HTR-8/SVneo (cell line): ENCODE data around the gene CRMP1.
A peak's percentile ranks its signal among the peaks of the same experiment; 100 is the strongest.

Source experiments
- DNase-seq: peaks from one replicate; pipeline ENCODE4 v3.0.0; 2011; ENCODE audit warnings: low spot score, mixed read lengths; ENCODE audit not compliant: insufficient read length
- FAIRE-seq: peaks from 2 replicates; lab custom pipeline; 2011; peaks lifted over from hg19 to GRCh38; lab: Jason Lieb, UNC

CRMP1 gene

DNA sequence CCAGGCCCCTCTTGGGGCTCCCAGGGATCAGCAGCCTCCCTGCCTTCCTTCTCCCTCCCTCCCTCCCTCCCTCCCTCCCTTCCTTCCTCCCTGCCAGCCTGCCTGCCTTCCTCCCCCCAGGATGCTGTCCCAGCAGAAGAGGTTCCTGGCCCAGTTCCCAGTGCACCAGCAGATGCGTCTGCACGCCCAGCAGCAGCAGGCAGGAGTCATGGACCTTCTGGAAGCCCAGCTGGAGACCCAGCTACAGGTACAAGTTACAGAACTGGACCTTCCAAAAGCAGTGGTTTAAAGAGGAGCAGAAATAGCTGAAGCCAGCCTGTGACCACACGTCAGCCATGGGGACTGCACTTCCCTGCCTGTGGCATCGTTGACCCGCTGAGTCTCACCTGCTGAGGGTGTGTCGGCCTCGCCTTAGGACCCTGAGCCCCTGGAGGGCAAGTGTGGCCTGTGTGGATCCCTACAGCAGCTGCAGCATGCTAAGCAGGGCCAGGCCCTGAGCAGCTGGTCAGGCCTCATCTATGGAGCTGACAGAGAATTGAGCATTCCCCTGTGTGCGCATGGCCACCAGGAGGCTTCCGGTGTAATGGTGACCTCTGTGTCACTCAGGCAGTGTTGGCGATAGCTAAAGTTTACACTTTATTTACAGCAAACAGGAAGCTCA, 84.7 kb downstream of the CRMP1 start:
- no peak for DNase-seq
- no peak for FAIRE-seq

DNA sequence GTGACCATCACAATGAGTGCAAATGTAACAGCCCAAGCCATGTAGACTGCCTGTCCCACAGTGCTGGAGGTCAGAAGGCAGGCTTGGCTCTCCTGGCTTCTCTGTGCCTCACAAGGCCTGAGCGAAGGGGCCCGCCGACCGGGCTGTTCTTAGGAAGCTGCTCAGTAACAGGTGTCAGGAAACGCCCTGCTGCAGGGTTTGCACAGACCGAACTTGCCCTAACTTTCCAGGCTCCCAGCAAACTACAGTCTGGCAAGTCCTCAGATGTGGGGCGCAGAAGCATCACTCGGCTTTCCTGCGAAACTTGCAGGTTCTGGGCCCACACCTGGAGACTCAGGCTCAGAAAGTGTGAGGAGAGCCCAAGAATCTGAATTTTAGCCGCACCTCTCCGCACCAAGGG, 87.6 kb downstream of the CRMP1 start:
- DNase-seq (no peak), FAIRE-seq (no peak)

DNA sequence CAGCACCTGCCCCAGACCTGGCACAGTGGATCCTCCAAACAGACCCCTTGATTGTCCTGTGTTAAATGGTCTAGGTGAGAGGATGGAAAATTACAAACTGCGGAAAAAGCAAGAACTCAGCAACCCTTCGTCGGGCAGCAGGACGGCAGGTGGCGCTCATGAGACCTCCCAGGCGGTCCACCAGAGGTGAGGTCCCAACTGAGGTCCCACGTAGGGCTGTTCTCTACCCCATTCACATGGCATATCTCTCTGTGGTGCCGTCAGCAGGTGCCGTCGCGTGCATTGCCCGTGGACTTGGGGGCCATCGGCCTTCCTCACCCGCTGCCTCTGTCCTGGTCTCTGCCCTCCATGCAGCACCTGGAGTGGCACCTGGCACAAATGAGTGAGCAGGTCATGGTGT, 88.2 kb downstream of the CRMP1 start:
- DNase-seq (no peak), FAIRE-seq (no peak)

DNA sequence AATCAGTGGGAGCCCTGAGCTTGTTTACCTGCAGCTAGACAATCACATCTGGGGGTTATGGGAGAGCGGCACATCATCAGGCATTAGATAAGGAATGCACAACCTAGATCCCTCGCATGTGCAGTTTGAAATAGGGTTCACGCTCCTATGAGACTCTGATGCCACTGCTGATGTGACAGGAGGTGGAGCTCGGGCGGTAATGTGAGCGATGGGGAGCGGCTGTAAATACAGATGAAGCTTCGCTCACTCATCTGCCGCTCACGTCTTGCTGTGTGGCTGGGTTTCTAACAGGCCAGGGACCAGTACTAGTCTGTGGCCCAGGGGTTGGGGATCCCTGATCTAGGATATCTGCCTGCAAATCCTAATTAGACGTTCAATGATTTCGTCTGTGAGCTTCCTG, 90.3 kb downstream of the CRMP1 start:
- no peak for DNase-seq
- FAIRE-seq: no peak

DNA sequence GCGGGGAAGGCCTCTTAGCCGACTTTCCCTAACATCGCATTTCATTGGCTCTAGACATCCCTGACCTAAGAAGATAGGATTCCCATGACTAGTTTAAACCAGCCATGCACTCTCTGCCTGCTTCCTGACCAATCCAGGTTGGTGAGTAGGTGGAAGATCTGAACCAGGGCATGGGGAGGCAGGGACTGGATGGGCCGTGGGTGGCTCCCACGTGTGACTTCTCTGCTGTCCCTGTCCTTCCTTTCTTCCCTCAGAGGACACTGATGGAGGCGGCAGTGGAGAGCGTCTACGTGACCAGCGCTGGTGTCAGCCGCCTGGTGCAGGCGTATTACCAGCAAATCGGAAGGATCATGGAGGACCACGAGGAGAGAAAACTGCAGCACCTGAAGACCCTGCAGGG, 91.2 kb downstream of the CRMP1 start:
- no peak for FAIRE-seq
- DNase-seq: no peak

DNA sequence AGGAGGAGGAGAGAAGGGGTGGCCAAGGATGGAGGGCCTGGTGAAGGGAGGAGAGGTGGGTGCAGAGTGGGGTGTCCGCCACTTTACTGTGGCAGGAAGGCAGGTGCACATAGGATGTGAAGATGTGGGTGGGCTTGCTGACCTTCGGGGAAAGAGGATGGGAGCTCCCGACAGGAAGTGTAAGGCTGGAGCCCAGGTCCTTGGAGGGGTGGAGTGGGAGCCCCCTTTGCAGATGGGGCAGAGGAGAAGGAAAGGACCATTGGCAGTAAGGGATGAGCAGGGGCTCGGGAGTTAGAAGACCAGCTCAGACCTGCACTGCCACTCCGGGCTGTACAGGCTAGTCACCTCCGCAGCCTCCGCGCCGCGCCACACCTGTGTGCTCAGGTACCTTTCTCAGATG, 92.4 kb downstream of the CRMP1 start:
- FAIRE-seq: no peak
- no peak for DNase-seq

DNA sequence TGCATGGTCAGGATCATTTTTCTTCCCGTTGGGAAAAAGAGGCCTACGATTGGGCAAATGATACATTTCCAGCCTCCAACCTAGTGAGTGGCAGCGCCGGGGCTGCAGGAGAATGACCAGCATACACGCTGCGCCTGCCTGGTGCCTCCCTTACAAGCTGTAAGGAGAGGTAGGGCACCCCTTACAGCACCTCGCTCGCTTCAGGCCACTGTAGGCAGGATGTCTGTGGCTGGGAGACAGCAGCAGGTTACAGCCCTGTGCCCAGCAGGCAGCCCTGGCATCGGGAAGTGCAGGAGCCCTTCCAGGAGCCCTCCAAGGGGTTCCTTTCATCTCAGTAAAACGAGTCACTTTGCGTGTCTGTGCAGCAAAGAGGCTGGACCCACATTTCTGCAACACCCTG, 93.5 kb downstream of the CRMP1 start:
- FAIRE-seq: no peak
- no peak for DNase-seq

DNA sequence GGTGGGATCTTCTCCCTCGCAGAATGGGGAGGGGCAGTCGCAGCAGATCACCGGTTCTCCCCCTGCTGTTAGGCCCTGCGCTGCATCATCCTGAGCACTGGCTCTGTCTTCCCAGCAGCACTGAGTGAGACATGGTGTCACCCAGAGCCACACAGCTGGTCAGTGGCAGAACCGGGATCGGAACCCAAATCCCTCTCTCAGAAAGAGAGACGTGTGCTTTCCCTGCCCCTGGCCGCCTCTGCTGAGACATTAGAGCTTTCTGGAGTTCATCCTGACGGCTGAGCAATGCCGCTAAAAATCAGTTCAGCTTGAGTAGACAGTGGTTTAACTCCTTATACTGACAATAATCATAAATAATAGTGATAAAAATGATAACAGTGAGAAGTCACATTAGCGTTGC, 93.9 kb downstream of the CRMP1 start:
- no peak for DNase-seq
- no peak for FAIRE-seq

DNA sequence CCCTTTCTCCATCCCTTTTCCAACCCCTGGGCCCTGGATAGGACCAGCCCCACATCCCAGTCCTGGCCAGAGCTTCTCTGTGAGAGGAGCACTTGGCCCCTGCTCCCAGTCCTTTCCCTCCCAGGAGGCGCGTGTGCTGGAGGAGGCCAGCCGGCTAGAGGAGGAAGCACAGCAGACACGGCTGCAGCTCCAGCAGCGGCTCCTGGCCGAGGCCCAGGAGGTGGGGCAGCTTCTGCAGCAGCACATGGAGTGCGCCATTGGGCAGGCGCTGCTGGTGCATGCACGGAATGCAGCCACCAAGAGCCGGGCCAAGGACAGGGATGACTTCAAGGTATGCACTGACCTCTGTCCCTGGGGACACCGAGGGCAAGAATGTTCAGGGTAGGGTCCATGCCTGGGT, 94.4 kb downstream of the CRMP1 start:
- DNase-seq (no peak), FAIRE-seq (no peak)

DNA sequence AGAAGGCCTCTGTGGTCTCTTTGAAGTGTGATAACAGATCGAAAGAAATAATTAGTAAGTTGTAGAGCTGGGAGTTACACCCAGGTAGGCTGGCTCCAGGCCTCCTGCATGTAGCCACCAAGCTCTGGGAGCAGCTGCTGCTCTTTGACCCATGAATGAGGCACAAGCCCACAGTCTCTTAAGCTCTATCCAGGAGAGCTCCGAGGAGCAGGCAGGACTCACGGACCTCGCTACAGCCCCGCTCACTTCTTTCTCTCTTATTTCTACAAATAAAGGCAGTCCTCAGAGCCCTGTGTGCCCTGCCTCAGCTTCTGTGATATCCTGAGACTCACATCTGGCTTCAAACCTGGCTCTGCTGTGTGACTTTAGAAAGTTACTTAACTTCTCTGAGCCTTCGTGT, 95.0 kb downstream of the CRMP1 start:
- no peak for FAIRE-seq
- no peak for DNase-seq

DNA sequence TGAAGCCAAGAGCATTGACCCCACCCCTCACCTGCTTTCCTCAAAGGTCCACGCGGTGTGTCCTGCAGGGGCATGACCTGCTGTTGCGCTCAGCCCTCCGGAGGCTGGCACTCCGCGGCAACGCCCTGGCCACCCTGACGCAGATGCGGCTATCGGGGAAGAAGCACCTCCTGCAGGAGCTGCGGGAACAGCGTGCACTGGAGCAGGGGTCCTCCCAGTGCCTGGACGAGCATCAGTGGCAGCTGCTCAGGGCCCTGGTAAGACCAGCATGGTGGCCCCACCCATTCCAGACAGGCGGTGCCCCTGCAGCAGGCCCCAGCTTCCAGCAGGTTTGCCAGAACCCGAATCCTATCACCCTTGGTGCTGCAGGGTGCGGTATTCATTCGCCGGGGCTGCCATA, 95.9 kb downstream of the CRMP1 start:
- DNase-seq (no peak), FAIRE-seq (no peak)

DNA sequence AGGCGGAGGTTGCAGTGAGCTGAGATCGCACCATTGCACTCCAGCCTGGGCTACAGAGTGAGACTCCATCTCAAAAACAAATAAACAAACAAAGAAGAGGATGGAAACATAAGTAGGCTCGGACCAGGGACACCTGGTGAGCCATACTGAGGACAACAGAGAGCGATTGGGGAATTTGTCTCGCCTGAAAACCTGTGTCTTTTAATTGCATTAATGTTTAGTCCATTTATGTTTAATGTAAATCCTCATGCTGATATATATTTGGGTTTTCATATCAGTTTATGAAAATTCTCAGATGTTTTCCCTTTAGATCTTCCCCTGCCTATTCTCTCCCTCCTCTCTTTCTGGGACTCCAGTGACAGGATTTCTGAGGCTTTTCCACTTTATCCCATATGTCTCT, 97.3 kb downstream of the CRMP1 start:
- DNase-seq: no peak
- no peak for FAIRE-seq

DNA sequence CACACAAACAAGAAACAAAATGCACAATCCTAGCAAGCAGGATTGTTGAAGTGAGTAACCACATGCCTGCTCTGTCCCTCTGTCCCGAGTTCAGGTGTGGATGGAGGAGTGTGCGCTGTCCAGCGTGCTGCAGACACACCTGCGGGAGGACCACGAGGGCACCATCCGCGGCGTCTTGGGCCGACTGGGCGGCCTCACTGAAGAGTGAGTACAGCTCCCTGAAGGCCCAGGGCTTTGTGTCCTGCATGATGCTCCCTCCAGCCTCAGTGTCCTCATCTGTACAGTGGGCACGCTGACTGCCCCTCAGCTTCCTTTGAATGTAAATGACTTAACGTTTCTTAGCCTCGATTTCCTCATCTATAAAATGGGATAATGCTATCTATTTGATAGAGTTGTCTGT, 99.4 kb downstream of the CRMP1 start:
- DNase-seq (no peak), FAIRE-seq (peak; percentile 36)

DNA sequence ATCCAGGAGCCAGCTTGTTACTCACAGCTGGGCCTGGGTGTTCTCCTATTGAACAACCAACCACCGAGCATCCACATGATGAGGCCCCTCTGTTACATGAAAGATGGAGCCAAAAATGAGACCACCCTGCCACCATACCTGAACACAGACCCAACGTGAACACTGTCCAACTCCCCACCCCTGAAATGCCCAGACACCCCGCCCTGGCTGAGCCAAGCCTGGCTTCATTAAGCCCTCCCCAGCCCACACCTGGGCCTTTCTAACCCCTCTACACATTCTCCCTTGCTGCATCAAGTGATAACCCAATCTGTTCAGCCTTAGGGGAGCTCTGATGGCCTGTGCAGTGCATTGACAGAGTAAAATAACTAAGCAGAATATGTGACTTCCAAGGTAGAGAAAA, 101.2 kb downstream of the CRMP1 start:
- DNase-seq (no peak), FAIRE-seq (no peak)

DNA sequence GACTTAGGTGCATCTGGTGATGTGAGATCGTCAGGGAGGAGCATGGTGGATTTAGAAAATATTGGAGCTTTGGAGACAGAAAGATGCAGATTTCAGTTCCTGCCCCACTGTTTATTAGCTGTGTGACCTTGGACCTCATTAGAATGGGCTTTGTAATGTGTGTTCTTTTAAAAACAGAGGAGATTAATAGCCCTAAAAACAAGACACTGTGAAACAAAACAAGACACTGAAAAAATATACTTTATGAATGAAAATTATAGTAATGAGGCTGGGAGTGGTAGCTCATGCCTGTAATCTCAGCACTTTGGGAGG, 102.4 kb downstream of the CRMP1 start:
- DNase-seq (no peak), FAIRE-seq (no peak)

DNA sequence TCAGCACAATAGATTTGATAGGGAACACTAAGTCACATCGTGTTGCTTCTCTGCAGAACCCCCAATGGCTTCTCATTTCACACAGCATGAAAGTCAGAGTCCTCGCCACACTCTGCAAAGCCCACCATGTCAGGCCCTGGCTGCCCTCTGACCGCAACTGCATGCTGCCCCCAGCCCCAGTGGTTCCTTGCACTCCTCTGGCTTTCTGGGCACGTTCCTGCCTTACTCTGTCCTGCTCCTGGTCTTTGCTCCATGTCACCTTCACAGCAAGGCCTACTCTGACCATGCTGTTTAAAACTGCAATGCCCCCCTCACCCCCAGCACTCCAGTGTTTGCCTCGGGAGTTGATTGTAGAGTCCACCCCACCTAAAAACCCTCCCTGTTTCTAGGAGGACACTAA, 103.7 kb downstream of the CRMP1 start:
- FAIRE-seq (no peak), DNase-seq (no peak)

DNA sequence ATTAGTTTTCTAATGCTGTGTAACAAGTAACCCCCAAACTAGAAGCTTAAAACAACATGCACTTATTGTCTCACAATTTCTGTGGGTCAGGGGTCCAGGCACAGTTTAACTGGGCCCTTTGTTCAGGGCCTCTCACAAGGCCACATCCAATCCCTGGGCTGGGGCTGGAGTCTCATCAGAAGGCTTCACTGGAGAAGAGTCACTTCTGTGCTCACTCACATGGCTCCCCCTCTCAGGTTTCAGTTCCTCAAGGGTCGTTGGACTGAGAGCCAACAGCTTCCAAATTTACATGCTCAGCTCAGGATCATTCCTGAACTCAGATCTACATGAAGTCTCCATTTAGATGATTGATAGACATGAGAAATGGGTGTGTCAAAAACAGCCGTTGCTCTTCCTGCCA, 104.7 kb downstream of the CRMP1 start:
- no peak for FAIRE-seq
- no peak for DNase-seq

DNA sequence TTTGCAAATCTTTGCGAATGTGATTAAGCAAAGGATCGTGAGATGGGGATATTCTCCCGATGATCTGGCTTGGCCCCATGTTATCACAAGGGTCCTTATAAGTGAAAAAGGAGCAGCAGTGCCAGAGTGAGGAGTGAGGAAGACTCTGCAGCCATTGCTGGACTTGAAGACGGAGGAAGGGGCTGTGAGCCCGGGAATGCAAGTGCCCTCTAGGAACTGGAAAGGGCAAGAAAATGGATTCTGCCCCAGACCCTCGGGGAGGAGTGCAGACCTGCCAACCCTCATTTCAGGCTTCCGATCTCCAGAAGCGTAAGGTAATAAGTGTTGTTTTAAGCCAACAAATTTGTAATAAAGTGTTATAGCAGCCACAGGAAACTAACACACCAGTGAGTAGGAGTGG, 105.6 kb downstream of the CRMP1 start:
- FAIRE-seq: no peak

DNA sequence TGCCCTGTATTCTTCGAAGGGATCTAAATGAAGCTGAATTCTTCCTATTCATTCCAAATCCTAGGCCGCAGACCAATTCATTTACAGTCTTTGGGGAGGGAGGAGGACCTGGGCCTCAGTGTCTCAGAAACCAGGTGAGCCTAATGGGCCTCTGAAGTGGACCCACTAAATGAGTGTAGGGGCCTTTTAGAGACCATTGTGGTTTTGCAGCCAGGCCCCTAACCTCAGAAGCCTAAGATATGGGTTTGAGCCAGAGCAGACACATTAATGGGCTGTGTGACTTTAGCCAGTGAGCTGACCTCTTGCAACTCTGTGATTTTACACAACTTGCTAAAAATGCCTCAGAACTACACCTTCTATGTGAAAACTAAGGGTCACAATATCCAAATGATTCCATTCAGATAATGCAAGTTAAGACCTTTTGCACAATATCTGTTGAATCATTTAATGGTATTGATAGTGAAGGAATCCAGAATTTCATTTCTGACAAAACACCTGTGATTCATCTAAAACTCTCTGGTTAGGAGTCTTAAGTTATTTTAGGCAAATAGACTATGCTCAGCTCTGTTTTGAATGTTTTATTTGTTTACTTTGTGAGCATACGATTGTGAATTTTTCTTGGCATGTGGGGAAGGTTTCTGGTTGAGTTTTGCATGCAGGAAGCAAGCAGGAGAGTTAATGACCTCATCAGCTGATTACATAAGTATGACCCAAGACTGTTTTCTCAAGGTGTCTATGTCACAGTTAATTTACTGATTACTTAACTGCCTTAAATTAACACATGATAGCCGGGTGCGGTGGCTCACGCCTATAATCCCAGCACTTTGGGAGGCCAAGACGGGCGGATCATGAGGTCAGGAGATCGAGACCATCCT, 106.8 kb downstream of the CRMP1 start:
- DNase-seq: no peak
- FAIRE-seq: no peak

More for the DNA sequence above, 105.6 kb downstream of the CRMP1 start:
- DNase-seq: no peak

DNA sequence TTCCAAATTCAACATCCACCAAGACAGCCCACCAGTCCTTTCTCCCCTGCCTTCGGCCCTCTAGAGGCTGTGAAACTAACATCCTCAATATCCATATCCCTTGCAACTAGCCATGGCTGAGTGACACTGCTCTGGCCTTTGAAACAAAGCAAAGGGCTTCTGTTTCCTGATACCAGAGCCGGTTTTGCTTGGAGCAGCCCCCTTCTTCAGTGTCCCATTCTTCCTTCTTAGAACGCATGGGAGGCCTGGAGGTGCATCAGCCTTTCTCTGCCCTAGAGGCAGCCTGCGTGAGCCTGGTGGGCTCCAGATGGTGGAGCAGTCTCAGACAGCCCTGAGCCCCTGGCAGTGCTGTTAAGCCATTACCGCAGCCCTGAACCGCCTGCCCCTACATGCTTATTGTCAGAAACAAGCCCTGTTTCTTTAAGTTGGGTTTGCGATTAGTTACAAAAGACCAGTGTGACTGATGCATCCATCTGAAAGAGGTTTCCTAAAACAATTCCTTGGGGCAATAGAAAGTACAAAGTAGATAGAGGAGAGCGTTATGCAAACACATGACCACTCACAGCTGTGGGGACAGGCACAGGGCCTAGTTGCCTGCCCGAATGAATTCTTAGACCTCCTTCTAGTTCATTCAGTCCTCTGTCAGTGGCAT, 107.8 kb downstream of the CRMP1 start:
- DNase-seq (no peak), FAIRE-seq (no peak)

DNA sequence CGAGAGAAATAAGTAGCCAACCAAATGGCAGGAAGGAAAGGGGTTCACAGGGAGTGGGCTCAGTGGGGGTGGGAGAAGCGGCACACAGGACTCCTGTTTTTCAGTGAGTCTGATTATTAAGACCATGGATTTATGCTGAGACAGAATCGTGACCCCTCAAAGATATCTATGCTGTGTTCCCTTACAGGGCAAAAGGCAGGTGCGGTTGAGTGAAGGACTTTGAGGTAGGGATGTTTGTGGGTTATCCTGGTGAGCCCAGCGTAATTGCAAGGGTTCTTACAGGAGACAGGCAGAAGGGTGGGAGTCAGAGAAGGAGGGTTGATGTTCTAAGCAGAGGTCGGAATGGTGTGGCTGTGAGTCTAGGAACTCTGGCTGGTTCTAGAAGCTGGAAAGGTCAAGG, 108.9 kb downstream of the CRMP1 start:
- FAIRE-seq (no peak), DNase-seq (no peak)

DNA sequence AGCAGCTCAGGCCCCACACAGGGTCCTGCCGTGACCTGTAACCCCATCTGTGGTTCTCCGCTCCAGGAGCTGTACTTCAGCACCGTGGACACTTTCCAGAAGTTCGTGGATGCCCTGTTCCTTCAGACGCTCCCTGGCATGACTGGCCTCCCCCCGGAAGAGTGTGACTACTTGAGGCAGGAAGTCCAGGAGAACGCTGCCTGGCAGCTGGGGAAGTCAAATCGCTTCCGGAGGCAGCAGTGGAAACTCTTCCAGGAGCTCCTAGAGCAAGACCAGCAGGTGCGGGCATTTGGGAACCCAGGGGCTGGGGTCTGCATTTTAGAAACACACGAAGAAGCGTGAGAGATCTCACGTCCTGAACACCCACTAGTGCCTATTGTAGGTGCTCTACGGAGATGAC, 109.4 kb downstream of the CRMP1 start:
- FAIRE-seq (no peak), DNase-seq (no peak)
